A673 (cell line): ENCODE data around the gene SOCS3. TPM values are rescaled to one million over a fixed set of nuclear protein-coding genes. Genes with fewer than 3 reads are reported as not detected.

ENCODE experiments used
- BruUV-seq: library from RNA; stranded (reverse); fragments of 400-500 nt; replicated peaks from 2 replicates; lab custom pipeline; 2021; lab: Mats Ljungman, UMichigan
- CTCF ChIA-PET: fragments of 300-600 bp; sonication (Branson Sonifier 250); formaldehyde crosslinking; loops from one replicate; lab custom pipeline; 2022; ENCODE audit warnings: antibody characterized with exemption; lab: Charles Lee
- POLR2A ChIA-PET: fragments of 300-600 bp; sonication (Branson Sonifier 250); formaldehyde crosslinking; loops from one replicate; lab custom pipeline; 2022; ENCODE audit warnings: antibody characterized with exemption; ENCODE audit not compliant: low non-redundant PET; lab: Charles Lee
- DNase-seq: peaks from one replicate; pipeline ENCODE4 v3.0.0-alpha.2; 2015; ENCODE audit warnings: low spot score
- H3K27ac ChIP-seq: fragments of 200-600 bp; sonication (generic); 2 replicates; pipeline ENCODE4 v1.5.1; 2016; ENCODE audit warnings: mixed run types, low read depth, mild to moderate bottlenecking, mixed read lengths, antibody characterized with exemption, low read length; ENCODE audit not compliant: poor library complexity, severe bottlenecking
- H3K27me3 ChIP-seq: fragments of 200-600 bp; sonication (generic); replicated peaks from 2 replicates; pipeline ENCODE4 v1.6.1; 2017; ENCODE audit warnings: mixed run types, low read depth, mild to moderate bottlenecking, mixed read lengths, antibody characterized with exemption, low read length; ENCODE audit not compliant: insufficient read depth, poor library complexity
- H3K36me3 ChIP-seq: fragments of 200-600 bp; sonication (generic); 2 replicates; pipeline ENCODE4 v1.6.1; 2016; ENCODE audit warnings: mixed run types, mild to moderate bottlenecking, mixed read lengths, antibody characterized with exemption, low read length; ENCODE audit not compliant: insufficient read depth, poor library complexity, severe bottlenecking
- H3K4me1 ChIP-seq: fragments of 200-600 bp; sonication (generic); 2 replicates; pipeline ENCODE4 v1.6.1; 2017; ENCODE audit warnings: mixed run types, mild to moderate bottlenecking, mixed read lengths, antibody characterized with exemption, low read length; ENCODE audit not compliant: insufficient read depth, poor library complexity, severe bottlenecking
- H3K4me3 ChIP-seq: fragments of 200-600 bp; sonication (generic); 2 replicates; pipeline ENCODE4 v1.5.1; 2016; ENCODE audit warnings: low read depth, mixed run types, mild to moderate bottlenecking, mixed read lengths, low read length; ENCODE audit not compliant: poor library complexity, severe bottlenecking
- H3K9me3 ChIP-seq: fragments of 200-600 bp; sonication (generic); 2 replicates; pipeline ENCODE4 v1.6.1; 2016; ENCODE audit warnings: mixed run types, low read depth, mild to moderate bottlenecking, mixed read lengths, antibody characterized with exemption, low read length; ENCODE audit not compliant: poor library complexity, severe bottlenecking
- CTCF ChIP-seq: fragments of 300-800, 200-600 bp; sonication (generic); conservative IDR thresholded peaks from 2 replicates; pipeline ENCODE4 v1.5.1; 2017; ENCODE audit warnings: low read depth, mild to moderate bottlenecking, antibody characterized with exemption, low read length, moderate library complexity, mixed read lengths
- EZH2 ChIP-seq: fragments of 200-600 bp; sonication (generic); IDR thresholded peaks from 2 replicates; pipeline ENCODE4 v1.6.1; 2017; ENCODE audit warnings: borderline replicate concordance, low read depth, mild to moderate bottlenecking, mixed read lengths, antibody characterized with exemption, low read length; ENCODE audit not compliant: poor library complexity, severe bottlenecking
- intact Hi-C: fragments of 100-400 bp; cut with micrococcal nuclease; formaldehyde crosslinking; loops from one replicate; pipeline ENCODE4 v1.10.0; 2022; ENCODE audit not compliant: unreplicated experiment
- total RNA-seq: library from RNA; stranded (reverse); gene quantifications from 2 replicates; pipeline ENCODE4 v1.2.3, GENCODE V29; 2021

The SOCS3 gene
- total RNA-seq, 1 experiment from 2014 or later, result 9.5 TPM

GRCh38 chr17:78379131-78379491 is 19.2 kb upstream of the SOCS3 start:
- Histone ChIP-seq H3K27me3 (no peaks in the 10 kb centered on the region), H3K36me3 (no peaks in the 10 kb centered on the region), H3K4me1 (peaks cover 43% of the 10 kb centered on the region), H3K4me3 (peak overlapping the region; percentile 87), H3K27ac (peak overlapping the region; percentile 78), H3K9me3 (no peaks in the 10 kb centered on the region)
- ChIA-PET CTCF (no interaction called here), POLR2A (no interaction called here)
- BruUV-seq, result TSS peak; percentile 57
- intact Hi-C loops, result no loop called here
- TF ChIP-seq EZH2 (no peak), CTCF (no peak)
- DNase-seq, result no peak

- H3K4me3 ChIP-seq, result peak within 1 kb of the TSS; percentile 87
- H3K27ac ChIP-seq, result peak within 1 kb of the TSS; percentile 78
- DNase-seq, result peak; percentile 87
- TF ChIP-seq CTCF, result no peak
- no peak for TF ChIP-seq EZH2
- BruUV-seq, result no TSS peak
- POLR2A ChIA-PET, result no interaction called here
- no peaks in the 10 kb centered on the region for H3K9me3 ChIP-seq
- no peaks in the 10 kb centered on the region for H3K36me3 ChIP-seq
- peaks cover 37% of the 10 kb centered on the region for H3K4me1 ChIP-seq
- intact Hi-C loops, result no loop called here
- no peaks in the 10 kb centered on the region for H3K27me3 ChIP-seq
- CTCF ChIA-PET, result no interaction called here
Observed at GRCh38 chr17:78378225-78379130, 18.6 kb upstream of the SOCS3 start, which contains the start of gene PGS1. Gene PGS1, plus strand, starts transcription at chr17:78378649. Its CDS starts 17 bp downstream, at chr17:78378666.

- intact Hi-C loops, result no loop called here
- POLR2A ChIA-PET, result interaction anchor here (0.6 kb wide), 1 partner anchor 237 kb away, joined by 5 read pairs; no protein-coding TSS in a partner anchor
Observed at GRCh38 chr17:78377858-78378224, 18.0 kb upstream of the SOCS3 start.

More at GRCh38 chr17:78377858-78378224, 18.0 kb upstream of the SOCS3 start:
- Histone ChIP-seq H3K9me3 (no peaks in the 10 kb centered on the region), H3K27ac (peak overlapping the region; percentile 78), H3K4me3 (peak overlapping the region; percentile 87), H3K4me1 (peaks cover 33% of the 10 kb centered on the region), H3K27me3 (no peaks in the 10 kb centered on the region), H3K36me3 (no peaks in the 10 kb centered on the region)
- no peak for DNase-seq
- TF ChIP-seq CTCF (no peak), EZH2 (no peak)
- no TSS peak for BruUV-seq
- CTCF ChIA-PET, result no interaction called here
